ENCODE measurements around the gene ACOXL. TPM values are rescaled to one million over a fixed set of nuclear protein-coding genes. Genes with fewer than 3 reads are reported as not detected.
A peak's percentile ranks its signal among the peaks of the same experiment; 100 is the strongest.
"Not testable (repeated sequence)": the region's sequence is repeated elsewhere in the genome, so short reads cannot be mapped to it uniquely, and the experiment has no call there.

ACOXL gene
- total RNA-seq, 5 donors from 2014 or later (not counting 1 experiment from before 2014, with no cell fraction given): 0.10 TPM; not detected in 4

GRCh38 chr2:110852541-110853263 lies 120.3 kb downstream of the ACOXL start:
- Histone ChIP-seq H3K27ac (ENCODE audit: low read length) (peak overlapping the region; percentile 81), H3K36me3 (ENCODE audit: control insufficient read depth in 2 of 2, extremely low read depth in 1 of 2, insufficient read depth in 1 of 2, low read length in 1 of 2) (no peaks in the 10 kb centered on the region), H3K27me3 (replicated peaks in 1 of 2; ENCODE audit: control insufficient read depth in 2 of 2, extremely low read depth in 1 of 2, insufficient read depth in 2 of 2, low read length in 1 of 2) (no peaks in the 10 kb centered on the region), H3K4me3 (ENCODE audit: control insufficient read depth in 1 of 2, extremely low read depth in 1 of 2, low read length in 1 of 2) (peak overlapping the region in 1 of 2 donors; percentile 23), H3K9me3 (no peaks in the 10 kb centered on the region), H3K4me1 (ENCODE audit: control insufficient read depth in 1 of 2, extremely low read depth in 1 of 2, insufficient read depth in 2 of 2, low read length in 2 of 2) (peaks cover 36 to 54% of the 10 kb centered on the region in 2 experiments)
- Mint-ChIP-seq H3K4me1 (peaks cover 38 to 58% (median 44%) of the 10 kb centered on the region in 3 donors), H3K27ac (peak overlapping the region; percentile 80 to 85), H3K4me3 (peak overlapping the region in 2 of 3 donors; percentile 9 to 65), H3K9me3 (no peaks in the 10 kb centered on the region), H3K36me3 (no peaks in the 10 kb centered on the region), H3K27me3 (no peaks in the 10 kb centered on the region)
- DNase-seq: peak in 32 of 35 experiments; percentile 22 to 80 (median 52)
- CTCF ChIA-PET: interaction anchor here (1.3 to 1.8 kb wide), 4 partner anchors 12 to 41 kb away, joined by 4 to 5 read pairs (median 5); no protein-coding TSS in a partner anchor
- peak; percentile 60 to 86 (median 74) for ATAC-seq (replicated peaks in 1 of 4)
- POLR2A ChIA-PET: interaction anchor here in 1 of 2 donors (0.8 kb wide), 1 partner anchor 186 kb away, joined by 4 read pairs; no protein-coding TSS in a partner anchor
- 64% methylated on average over 1 of the region's 8 CpGs for WGBS (ENCODE audit: insufficient coverage)

- H3K36me3 Mint-ChIP-seq: no peaks in the 10 kb centered on the region
- ChIA-PET POLR2A (interaction anchor here (0.6 to 0.8 kb wide), 2 partner anchors 9 to 187 kb away, joined by 3 to 4 read pairs; no protein-coding TSS in a partner anchor), CTCF (interaction anchor here (0.7 to 1.8 kb wide), 6 partner anchors 11 to 832 kb away, joined by 3 to 5 read pairs (median 4); no protein-coding TSS in a partner anchor)
- H3K4me1 ChIP-seq (ENCODE audit: control insufficient read depth in 1 of 2, extremely low read depth in 1 of 2, insufficient read depth in 2 of 2, low read length in 2 of 2): peaks cover 35 to 54% of the 10 kb centered on the region in 2 experiments
- H3K27ac Mint-ChIP-seq: peak overlapping the region; percentile 72 to 85
- H3K4me3 ChIP-seq (ENCODE audit: control insufficient read depth in 1 of 2, extremely low read depth in 1 of 2, low read length in 1 of 2): peak overlapping the region in 1 of 2 donors; percentile 23
- no CpG with 5 or more reads among the region's 5 CpGs for WGBS (ENCODE audit: insufficient coverage)
- H3K4me1 Mint-ChIP-seq: peaks cover 40 to 65% (median 47%) of the 10 kb centered on the region in 3 donors
- H3K9me3 ChIP-seq: no peaks in the 10 kb centered on the region
- no peaks in the 10 kb centered on the region for H3K36me3 ChIP-seq (ENCODE audit: control insufficient read depth in 2 of 2, extremely low read depth in 1 of 2, insufficient read depth in 1 of 2, low read length in 1 of 2)
- H3K27me3 ChIP-seq (replicated peaks in 1 of 2; ENCODE audit: control insufficient read depth in 2 of 2, extremely low read depth in 1 of 2, insufficient read depth in 2 of 2, low read length in 1 of 2): no peaks in the 10 kb centered on the region
- peak overlapping the region; percentile 81 for H3K27ac ChIP-seq (ENCODE audit: low read length)
- no peaks in the 10 kb centered on the region for H3K9me3 Mint-ChIP-seq
- DNase-seq (peak in 30 of 35 experiments; percentile 18 to 76 (median 52)), ATAC-seq (replicated peaks in 1 of 4) (peak in 1 of 4 experiments; percentile 28)
- no peaks in the 10 kb centered on the region for H3K27me3 Mint-ChIP-seq
- H3K4me3 Mint-ChIP-seq: peak overlapping the region in 1 of 3 donors; percentile 65
These were observed 121.1 kb downstream of the ACOXL start for GRCh38 chr2:110853516-110853915.

- H3K27me3 ChIP-seq (replicated peaks in 1 of 2; ENCODE audit: control insufficient read depth in 2 of 2, extremely low read depth in 1 of 2, insufficient read depth in 2 of 2, low read length in 1 of 2): no peaks in the 10 kb centered on the region
- Mint-ChIP-seq H3K9me3 (no peaks in the 10 kb centered on the region), H3K4me3 (peak overlapping the region in 1 of 3 donors; percentile 65), H3K4me1 (peaks cover 44 to 65% (median 49%) of the 10 kb centered on the region in 3 donors), H3K27ac (peak overlapping the region in 1 of 2 donors; percentile 59), H3K36me3 (no peaks in the 10 kb centered on the region), H3K27me3 (no peaks in the 10 kb centered on the region)
- ChIA-PET CTCF (interaction anchor here (0.7 to 1.7 kb wide), 4 partner anchors 42 to 832 kb away, joined by 3 to 5 read pairs (median 4); no protein-coding TSS in a partner anchor), POLR2A (interaction anchor here in 1 of 2 donors (0.6 kb wide), 1 partner anchor 9 kb away, joined by 3 read pairs; no protein-coding TSS in a partner anchor)
- DNase-seq (no peak), ATAC-seq (replicated peaks in 1 of 4) (no peak)
- peaks cover 38 to 53% of the 10 kb centered on the region in 2 experiments for H3K4me1 ChIP-seq (ENCODE audit: control insufficient read depth in 1 of 2, extremely low read depth in 1 of 2, insufficient read depth in 2 of 2, low read length in 2 of 2)
- H3K36me3 ChIP-seq (ENCODE audit: control insufficient read depth in 2 of 2, extremely low read depth in 1 of 2, insufficient read depth in 1 of 2, low read length in 1 of 2): no peaks in the 10 kb centered on the region
- no peak overlapping the region for H3K27ac ChIP-seq (ENCODE audit: low read length)
- H3K9me3 ChIP-seq: no peaks in the 10 kb centered on the region
- WGBS (ENCODE audit: insufficient coverage): 79% methylated on average over 2 of the region's 3 CpGs
- H3K4me3 ChIP-seq (ENCODE audit: control insufficient read depth in 1 of 2, extremely low read depth in 1 of 2, low read length in 1 of 2): no peak overlapping the region
These were observed 121.6 kb downstream of the ACOXL start for GRCh38 chr2:110853948-110854347.

- H3K4me1 ChIP-seq (ENCODE audit: control insufficient read depth in 1 of 2, extremely low read depth in 1 of 2, insufficient read depth in 2 of 2, low read length in 2 of 2): peaks cover 44 to 57% of the 10 kb centered on the region in 2 experiments
- no peak overlapping the region for H3K27ac ChIP-seq (ENCODE audit: low read length)
- no peak overlapping the region for H3K4me3 Mint-ChIP-seq
- CTCF ChIA-PET: interaction anchor here (0.6 to 1.5 kb wide), 4 partner anchors 43 to 831 kb away, joined by 3 to 13 read pairs (median 4); no protein-coding TSS in a partner anchor
- no peaks in the 10 kb centered on the region for H3K36me3 ChIP-seq (ENCODE audit: control insufficient read depth in 2 of 2, extremely low read depth in 1 of 2, insufficient read depth in 1 of 2, low read length in 1 of 2)
- H3K27me3 ChIP-seq (replicated peaks in 1 of 2; ENCODE audit: control insufficient read depth in 2 of 2, extremely low read depth in 1 of 2, insufficient read depth in 2 of 2, low read length in 1 of 2): peaks cover 0 to under 1% of the 10 kb centered on the region in 2 experiments
- H3K4me3 ChIP-seq (ENCODE audit: control insufficient read depth in 1 of 2, extremely low read depth in 1 of 2, low read length in 1 of 2): no peak overlapping the region
- peaks cover 3 to 4% of the 10 kb centered on the region in 2 donors for H3K27me3 Mint-ChIP-seq
- ATAC-seq (replicated peaks in 1 of 4) (no peak), DNase-seq (peak in 1 of 35 experiments; percentile 30)
- no peaks in the 10 kb centered on the region for H3K9me3 ChIP-seq
- H3K27ac Mint-ChIP-seq: peak overlapping the region; percentile 49 to 57
- no peaks in the 10 kb centered on the region for H3K36me3 Mint-ChIP-seq
- H3K4me1 Mint-ChIP-seq: peaks cover 50 to 65% (median 54%) of the 10 kb centered on the region in 3 donors
- POLR2A ChIA-PET: interaction anchor here in 1 of 2 donors (0.6 kb wide), 1 partner anchor 10 kb away, joined by 3 read pairs; no protein-coding TSS in a partner anchor
- no peaks in the 10 kb centered on the region for H3K9me3 Mint-ChIP-seq
These were observed 122.1 kb downstream of the ACOXL start for GRCh38 chr2:110854355-110855081.

- not testable (repeated sequence) for H3K4me3 Mint-ChIP-seq
These were observed 123.5 kb downstream of the ACOXL start for GRCh38 chr2:110855841-110856240.

More at GRCh38 chr2:110855841-110856240, 123.5 kb downstream of the ACOXL start:
- H3K4me1 ChIP-seq (ENCODE audit: control insufficient read depth in 1 of 2, extremely low read depth in 1 of 2, insufficient read depth in 2 of 2, low read length in 2 of 2): peaks cover 55 to 70% of the 10 kb centered on the region in 2 experiments
- H3K9me3 Mint-ChIP-seq; H3K27me3 ChIP-seq (replicated peaks in 1 of 2; ENCODE audit: control insufficient read depth in 2 of 2, extremely low read depth in 1 of 2, insufficient read depth in 2 of 2, low read length in 1 of 2); POLR2A ChIA-PET; DNase-seq; H3K36me3 ChIP-seq (ENCODE audit: control insufficient read depth in 2 of 2, extremely low read depth in 1 of 2, insufficient read depth in 1 of 2, low read length in 1 of 2); H3K36me3 Mint-ChIP-seq; ATAC-seq (replicated peaks in 1 of 4); H3K9me3 ChIP-seq; H3K4me3 ChIP-seq (ENCODE audit: control insufficient read depth in 1 of 2, extremely low read depth in 1 of 2, low read length in 1 of 2); H3K27ac ChIP-seq (ENCODE audit: low read length); CTCF ChIA-PET; H3K27me3 Mint-ChIP-seq: not testable (repeated sequence)
- H3K27ac Mint-ChIP-seq: peak overlapping the region; percentile 12 to 37
- 97% methylated on average over 7 of the region's 7 CpGs for WGBS (ENCODE audit: insufficient coverage)
- peaks cover 63 to 69% (median 64%) of the 10 kb centered on the region in 3 donors for H3K4me1 Mint-ChIP-seq
